Immature natural killer cell (primary cell): Measurements from ENCODE around the gene MIER3. TPM values are rescaled to one million over a fixed set of nuclear protein-coding genes. Genes with fewer than 3 reads are reported as not detected.
"Not testable (repeated sequence)": the region's sequence is repeated elsewhere in the genome, so short reads cannot be mapped to it uniquely, and the experiment has no call there.

Experiments
- DNase-seq, 3 donors: peaks; one replicate each; pipeline ENCODE4 v3.0.0; 2022; ENCODE audit warnings: mixed read lengths in 1 of 3
- H3K27ac Mint-ChIP-seq, 6 donors: one replicate each; pipeline ENCODE4 v1.8.0; 2020; ENCODE audit warnings: mixed read lengths in 6 of 6, mild to moderate bottlenecking in 5 of 6, inconsistent platforms in 4 of 6, moderate library complexity in 3 of 6
- H3K27me3 Mint-ChIP-seq, 3 donors: one replicate each; pipeline ENCODE4 v1.8.0; 2020 to 2021; ENCODE audit warnings: low read depth in 3 of 3, mild to moderate bottlenecking in 3 of 3, mixed read lengths in 3 of 3, moderate library complexity in 3 of 3, inconsistent platforms in 1 of 3
- H3K36me3 Mint-ChIP-seq, 3 donors: one replicate each; pipeline ENCODE4 v1.8.0; 2020; ENCODE audit warnings: mixed read lengths in 3 of 3, inconsistent platforms in 2 of 3, mild to moderate bottlenecking in 2 of 3
- H3K4me1 Mint-ChIP-seq, 2 donors: one replicate each; pipeline ENCODE4 v1.8.0; 2020; ENCODE audit warnings: inconsistent platforms in 2 of 2, mild to moderate bottlenecking in 2 of 2, mixed read lengths in 2 of 2, moderate library complexity in 1 of 2
- H3K4me3 Mint-ChIP-seq, 5 donors: one replicate each; pipeline ENCODE4 v1.8.0; 2020; ENCODE audit warnings: mild to moderate bottlenecking in 5 of 5, mixed read lengths in 5 of 5, inconsistent platforms in 3 of 5, moderate library complexity in 3 of 5
- H3K9me3 Mint-ChIP-seq, 6 donors: one replicate each; pipeline ENCODE4 v1.8.0; 2020; ENCODE audit warnings: mild to moderate bottlenecking in 6 of 6, mixed read lengths in 6 of 6, inconsistent platforms in 4 of 6, moderate library complexity in 3 of 6
- polyA plus RNA-seq, 3 donors: library from polyadenylated mRNA; unstranded; fragments of 300-500 nt; fragmentation: Illumina TruSeq; gene quantifications; one replicate each; pipeline ENCODE4 v1.2.3, GENCODE V29; 2021

MIER3 gene
- polyA plus RNA-seq, result 10 to 100 TPM in 1 of 3 donors, 1 to 10 TPM in 2; 3.5 to 11.2 (median 5.3) TPM

GRCh38 chr5:56951946-56952691, at the start of gene MIER3:
TSS of gene MIER3 (minus strand) at chr5:56952123. CDS start at chr5:56952102, 21 bp downstream.
- Mint-ChIP-seq H3K36me3 (no peaks in the 10 kb centered on the region), H3K4me3 (peak within 1 kb of the TSS; percentile 85 to 94 (median 91)), H3K9me3 (no peaks in the 10 kb centered on the region), H3K4me1 (peaks cover 23 to 26% of the 10 kb centered on the region in 2 donors), H3K27ac (peak within 1 kb of the TSS; percentile 62 to 91 (median 74)), H3K27me3 (peaks cover 2 to 9% (median 7%) of the 10 kb centered on the region in 3 donors)
- peak; percentile 78 to 80 (median 80) for DNase-seq

- Mint-ChIP-seq H3K4me3 (no peak overlapping the region), H3K36me3 (no peaks in the 10 kb centered on the region), H3K4me1 (no peaks in the 10 kb centered on the region), H3K27ac (no peak overlapping the region), H3K9me3 (no peaks in the 10 kb centered on the region), H3K27me3 (peaks cover 2 to 5% (median 2%) of the 10 kb centered on the region in 3 donors)
- no peak for DNase-seq
Observed at GRCh38 chr5:56995596-56995995, 43.7 kb upstream of the MIER3 start.

- Mint-ChIP-seq H3K4me3 (no peak overlapping the region), H3K9me3 (no peaks in the 10 kb centered on the region), H3K36me3 (no peaks in the 10 kb centered on the region), H3K4me1 (no peaks in the 10 kb centered on the region), H3K27ac (no peak overlapping the region), H3K27me3 (peaks cover 2 to 4% (median 2%) of the 10 kb centered on the region in 3 donors)
- no peak for DNase-seq
Observed at GRCh38 chr5:56993241-56993640, 41.3 kb upstream of the MIER3 start.

- Mint-ChIP-seq H3K27me3 (peaks cover 0 to 6% (median 6%) of the 10 kb centered on the region in 3 donors), H3K27ac (no peak overlapping the region), H3K9me3 (no peaks in the 10 kb centered on the region), H3K4me3 (no peak overlapping the region), H3K4me1 (peaks cover 1 to 10% of the 10 kb centered on the region in 2 donors), H3K36me3 (no peaks in the 10 kb centered on the region)
- no peak for DNase-seq
Observed at GRCh38 chr5:56989676-56990075, 37.8 kb upstream of the MIER3 start.

GRCh38 chr5:56988490-56988889, 36.6 kb upstream of the MIER3 start:
- Mint-ChIP-seq H3K36me3 (no peaks in the 10 kb centered on the region), H3K27ac (no peak overlapping the region), H3K9me3 (no peaks in the 10 kb centered on the region), H3K4me3 (no peak overlapping the region), H3K4me1 (peaks cover 12 to 22% of the 10 kb centered on the region in 2 donors), H3K27me3 (peaks cover 2 to 6% (median 6%) of the 10 kb centered on the region in 3 donors)
- DNase-seq, result no peak

DNA sequence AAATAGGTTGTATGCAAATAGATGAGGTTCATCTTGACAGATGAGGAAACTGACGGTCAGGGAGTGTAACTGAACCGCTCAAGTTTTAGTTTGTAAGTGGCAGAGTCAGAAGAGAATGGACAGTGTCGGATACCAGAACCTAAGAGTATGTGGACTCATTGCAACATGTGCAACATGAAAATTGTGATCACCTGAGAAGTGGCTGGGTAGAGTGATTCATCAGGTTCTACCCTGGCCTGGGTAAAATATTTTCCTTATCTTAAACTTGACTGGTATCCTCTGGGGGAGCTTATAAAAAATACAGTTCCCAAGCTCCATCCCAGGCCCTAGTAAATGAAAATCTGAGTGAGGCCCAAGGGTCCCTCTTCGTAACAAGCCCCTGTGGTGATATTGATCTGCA, 35.2 kb upstream of the MIER3 start:
- H3K27me3 Mint-ChIP-seq, result peaks cover 4 to 6% (median 4%) of the 10 kb centered on the region in 3 donors
- H3K9me3 Mint-ChIP-seq, result no peaks in the 10 kb centered on the region
- DNase-seq, result no peak
- peaks cover 13 to 27% of the 10 kb centered on the region in 2 donors for H3K4me1 Mint-ChIP-seq
- H3K4me3 Mint-ChIP-seq, result no peak overlapping the region
- H3K27ac Mint-ChIP-seq, result no peak overlapping the region
- H3K36me3 Mint-ChIP-seq, result no peaks in the 10 kb centered on the region

GRCh38 chr5:56986626-56986947, 34.7 kb upstream of the MIER3 start:
- Mint-ChIP-seq H3K4me1 (peaks cover 13 to 27% of the 10 kb centered on the region in 2 donors), H3K9me3 (no peaks in the 10 kb centered on the region), H3K4me3 (no peak overlapping the region), H3K27ac (no peak overlapping the region), H3K27me3 (peaks cover 4 to 8% (median 4%) of the 10 kb centered on the region in 3 donors), H3K36me3 (no peaks in the 10 kb centered on the region)
- no peak for DNase-seq

DNA sequence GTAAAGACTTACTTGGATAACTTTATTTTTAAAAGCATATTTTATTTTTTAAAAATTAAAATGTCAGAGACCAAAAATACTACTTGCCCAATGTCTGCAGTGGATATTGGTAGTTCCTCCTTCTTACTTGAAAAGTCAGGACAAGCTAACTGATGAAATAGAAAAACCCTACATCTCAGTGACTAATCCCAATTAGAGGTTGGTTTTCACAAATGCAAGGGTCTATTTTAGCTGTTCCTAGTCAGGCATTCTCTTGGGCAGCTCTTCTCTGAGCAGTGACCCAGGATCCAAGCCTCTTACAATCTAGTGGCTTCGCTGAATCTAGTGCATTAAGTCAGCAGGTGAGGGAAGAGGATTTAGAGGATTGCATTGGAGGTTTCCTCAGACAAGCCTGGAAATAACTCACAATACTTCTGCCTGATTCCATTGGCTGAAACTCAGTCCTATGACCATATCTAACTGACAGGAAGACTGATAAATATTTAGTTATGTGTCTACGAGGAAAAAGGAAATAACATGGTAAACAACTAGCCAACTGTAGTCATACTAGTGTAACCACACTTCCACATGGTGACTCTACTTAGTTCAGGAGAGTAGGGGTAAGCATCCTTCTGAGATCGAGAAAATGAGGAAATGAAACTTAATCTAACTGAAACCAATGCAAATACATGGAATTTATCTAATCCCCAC, 34.2 kb upstream of the MIER3 start:
- Mint-ChIP-seq H3K4me3 (no peak overlapping the region), H3K4me1 (peaks cover 13 to 27% of the 10 kb centered on the region in 2 donors), H3K27ac (no peak overlapping the region), H3K9me3 (no peaks in the 10 kb centered on the region), H3K27me3 (peaks cover 4 to 10% (median 6%) of the 10 kb centered on the region in 3 donors), H3K36me3 (no peaks in the 10 kb centered on the region)
- no peak for DNase-seq

DNA sequence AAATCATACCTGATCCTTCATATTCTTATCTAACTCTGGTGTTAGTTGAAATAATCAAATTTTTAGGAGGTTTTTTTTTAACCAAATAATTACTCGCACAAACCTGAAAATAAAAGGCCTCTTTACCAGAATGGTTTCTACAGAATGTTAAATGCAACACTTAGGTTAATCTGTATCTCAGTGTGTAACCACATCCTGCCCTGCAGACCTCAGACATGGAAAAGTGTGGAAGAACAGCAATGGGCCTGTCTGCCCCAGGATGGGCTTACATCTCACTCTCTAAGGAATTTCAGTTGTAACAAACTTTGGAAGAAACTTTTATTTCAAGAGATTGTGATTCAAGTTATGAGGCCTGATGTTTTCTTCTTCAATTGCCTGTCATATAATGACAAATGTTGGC, 32.5 kb upstream of the MIER3 start:
- no peaks in the 10 kb centered on the region for H3K9me3 Mint-ChIP-seq
- H3K27ac Mint-ChIP-seq, result no peak overlapping the region
- peaks cover 13 to 27% of the 10 kb centered on the region in 2 donors for H3K4me1 Mint-ChIP-seq
- peaks cover 4 to 19% (median 6%) of the 10 kb centered on the region in 3 donors for H3K27me3 Mint-ChIP-seq
- peak overlapping the region in 1 of 5 donors; percentile 13 for H3K4me3 Mint-ChIP-seq
- peak; percentile 14 to 21 (median 16) for DNase-seq
- H3K36me3 Mint-ChIP-seq, result no peaks in the 10 kb centered on the region

GRCh38 chr5:56983593-56984361, 31.9 kb upstream of the MIER3 start:
- no peak overlapping the region for H3K27ac Mint-ChIP-seq
- H3K27me3 Mint-ChIP-seq, result peaks cover 4 to 19% (median 6%) of the 10 kb centered on the region in 3 donors
- no peaks in the 10 kb centered on the region for H3K9me3 Mint-ChIP-seq
- no peaks in the 10 kb centered on the region for H3K36me3 Mint-ChIP-seq
- no peak overlapping the region for H3K4me3 Mint-ChIP-seq
- DNase-seq, result no peak
- H3K4me1 Mint-ChIP-seq, result peaks cover 13 to 27% of the 10 kb centered on the region in 2 donors

- Mint-ChIP-seq H3K27ac (no peak overlapping the region), H3K36me3 (no peaks in the 10 kb centered on the region), H3K4me1 (peaks cover 13 to 27% of the 10 kb centered on the region in 2 donors), H3K27me3 (peaks cover 4 to 20% (median 6%) of the 10 kb centered on the region in 3 donors), H3K9me3 (no peaks in the 10 kb centered on the region), H3K4me3 (no peak overlapping the region)
- DNase-seq, result no peak
Observed at GRCh38 chr5:56981548-56982315, 29.8 kb upstream of the MIER3 start.

DNA sequence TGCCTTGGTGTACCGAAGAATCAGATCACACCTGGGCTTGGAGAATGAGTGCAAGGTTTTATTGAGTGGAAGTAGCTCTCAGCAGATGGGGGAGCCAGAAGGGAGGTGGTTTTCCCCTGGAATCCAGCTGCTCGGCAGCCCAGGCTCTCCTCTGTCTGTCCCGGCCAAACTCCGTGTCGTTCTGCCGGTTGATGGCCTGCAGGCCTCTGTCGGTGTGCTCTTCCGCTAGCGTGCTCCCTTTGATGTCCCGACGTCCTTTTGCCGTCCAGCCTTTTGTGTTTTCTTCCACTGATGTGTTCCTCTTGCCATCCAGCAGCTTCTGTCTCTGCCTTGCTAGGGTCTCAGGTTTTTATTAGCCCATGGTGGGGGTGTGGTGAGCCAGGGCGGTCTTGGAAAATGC, 28.0 kb upstream of the MIER3 start:
- H3K27me3 Mint-ChIP-seq, result peaks cover 2 to 18% (median 4%) of the 10 kb centered on the region in 3 donors
- no peak overlapping the region for H3K4me3 Mint-ChIP-seq
- H3K4me1 Mint-ChIP-seq, result peaks cover 13 to 20% of the 10 kb centered on the region in 2 donors
- no peak overlapping the region for H3K27ac Mint-ChIP-seq
- no peaks in the 10 kb centered on the region for H3K36me3 Mint-ChIP-seq
- DNase-seq, result no peak
- no peaks in the 10 kb centered on the region for H3K9me3 Mint-ChIP-seq

DNA sequence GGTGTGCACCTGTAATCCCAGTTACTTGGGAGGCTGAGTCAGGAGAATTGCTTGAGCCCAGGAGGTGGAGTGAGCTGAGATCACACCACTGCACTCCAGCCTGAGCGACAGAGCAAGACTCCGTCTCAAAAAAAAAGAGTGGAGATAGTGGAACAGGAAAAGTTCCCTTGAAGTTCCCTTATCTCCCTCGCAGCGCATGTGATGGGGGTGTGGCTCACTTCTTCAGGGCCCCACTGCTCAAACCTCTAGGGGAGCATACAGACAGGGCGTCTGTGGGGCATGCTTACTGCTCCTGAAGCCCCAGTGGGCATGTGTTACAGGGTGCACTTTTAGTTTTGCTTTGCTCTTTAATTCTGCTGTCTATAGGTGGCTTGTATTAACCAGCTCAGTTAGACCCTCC, 27.6 kb upstream of the MIER3 start:
- DNase-seq, H3K27ac Mint-ChIP-seq, H3K9me3 Mint-ChIP-seq, H3K36me3 Mint-ChIP-seq, H3K4me3 Mint-ChIP-seq: not testable (repeated sequence)
- H3K27me3 Mint-ChIP-seq, result peaks cover 2 to 18% (median 3%) of the 10 kb centered on the region in 3 donors
- H3K4me1 Mint-ChIP-seq, result peaks cover 10 to 15% of the 10 kb centered on the region in 2 donors
